NB4 (cell line): ENCODE measurements around the gene FAM120B.

Source experiments
- POLR2A ChIP-seq: IDR thresholded peaks from 2 replicates; pipeline ENCODE4 v1.6.1; 2011; ENCODE audit warnings: mild to moderate bottlenecking; ENCODE audit not compliant: insufficient read length; ENCODE audit errors: extremely low read depth
- TF ChIP-seq, protein P1 (sequence below): IDR thresholded peaks from one replicate; pipeline ENCODE4 v1.5.1; 2012; ENCODE audit warnings: low read depth, low read length

DNA sequence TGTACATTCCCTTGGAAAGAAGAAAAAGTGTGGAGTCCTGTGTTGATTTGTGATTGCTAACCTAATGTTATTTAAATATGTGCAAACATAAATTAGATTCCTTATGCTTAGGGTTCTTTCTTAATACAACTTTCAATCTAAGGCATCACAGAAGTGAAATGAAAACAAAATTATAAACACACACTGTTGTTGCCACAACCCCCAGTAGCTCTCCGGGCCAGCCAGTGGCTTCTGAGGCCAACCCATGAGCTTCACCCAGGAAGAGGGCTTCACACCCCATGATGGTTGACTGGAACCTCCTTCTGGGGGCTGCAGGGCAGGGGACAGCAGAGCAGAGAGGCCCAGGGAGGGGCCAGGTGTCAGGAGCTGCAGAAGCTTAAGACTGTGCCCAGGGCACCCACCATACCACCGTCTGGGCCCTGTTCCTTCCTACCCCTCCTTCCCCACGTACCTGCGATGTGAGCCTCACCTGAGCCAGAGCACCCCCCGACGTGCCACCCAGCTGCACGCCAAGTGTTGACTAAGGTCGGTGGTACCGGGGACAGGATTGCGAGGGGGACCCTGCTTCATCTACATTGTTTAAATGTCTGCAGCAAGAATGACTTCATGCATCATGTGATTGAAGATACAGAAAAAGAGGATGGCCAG, 110.5 kb downstream of the FAM120B start:
- no peak for TF ChIP-seq POLR2A
- TF ChIP-seq, protein P1, sequence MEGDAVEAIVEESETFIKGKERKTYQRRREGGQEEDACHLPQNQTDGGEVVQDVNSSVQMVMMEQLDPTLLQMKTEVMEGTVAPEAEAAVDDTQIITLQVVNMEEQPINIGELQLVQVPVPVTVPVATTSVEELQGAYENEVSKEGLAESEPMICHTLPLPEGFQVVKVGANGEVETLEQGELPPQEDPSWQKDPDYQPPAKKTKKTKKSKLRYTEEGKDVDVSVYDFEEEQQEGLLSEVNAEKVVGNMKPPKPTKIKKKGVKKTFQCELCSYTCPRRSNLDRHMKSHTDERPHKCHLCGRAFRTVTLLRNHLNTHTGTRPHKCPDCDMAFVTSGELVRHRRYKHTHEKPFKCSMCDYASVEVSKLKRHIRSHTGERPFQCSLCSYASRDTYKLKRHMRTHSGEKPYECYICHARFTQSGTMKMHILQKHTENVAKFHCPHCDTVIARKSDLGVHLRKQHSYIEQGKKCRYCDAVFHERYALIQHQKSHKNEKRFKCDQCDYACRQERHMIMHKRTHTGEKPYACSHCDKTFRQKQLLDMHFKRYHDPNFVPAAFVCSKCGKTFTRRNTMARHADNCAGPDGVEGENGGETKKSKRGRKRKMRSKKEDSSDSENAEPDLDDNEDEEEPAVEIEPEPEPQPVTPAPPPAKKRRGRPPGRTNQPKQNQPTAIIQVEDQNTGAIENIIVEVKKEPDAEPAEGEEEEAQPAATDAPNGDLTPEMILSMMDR: no peak
